ENCODE measurements around the gene KLHDC7A. TPM values are rescaled to one million over a fixed set of nuclear protein-coding genes. Genes with fewer than 3 reads are reported as not detected.

Gene KLHDC7A
- total and polyA plus RNA-seq, 11 donors = 0.05 to 0.16 (median 0.12) TPM; not detected in 8

GRCh38 chr1:18474559-18475175, 6.1 kb upstream of the KLHDC7A start:
- DNase-seq (no peak), ATAC-seq (no peak)
- 84 to 88% (median 86%) methylated on average over 10 of the region's 10 CpGs for WGBS, 4 donors
- intact Hi-C loops (cut with DNase I) = no loop called here
- Histone ChIP-seq H3K9me3 (no peaks in the 10 kb centered on the region), H3K36me3 (no peaks in the 10 kb centered on the region), H3K4me3 (no peak overlapping the region), H3K4me1 (no peaks in the 10 kb centered on the region), H3K27me3 (peaks cover 0 to 32% (median 3%) of the 10 kb centered on the region in 9 donors), H3K27ac (no peak overlapping the region)
- no peak for TF ChIP-seq POLR2A (IDR thresholded peaks at IDR 0.05)
- no peak for TF ChIP-seq CTCF (IDR thresholded peaks at IDR 0.05)

- DNase-seq (no peak), ATAC-seq (no peak)
- no peaks in the 10 kb centered on the region for H3K9me3 ChIP-seq
- intact Hi-C loops (cut with DNase I) = no loop called here
- H3K27me3 ChIP-seq = peaks cover 0 to 32% (median 3%) of the 10 kb centered on the region in 9 donors
- H3K36me3 ChIP-seq = no peaks in the 10 kb centered on the region
- WGBS, 4 donors = 65 to 67% (median 67%) methylated on average over 10 of the region's 10 CpGs
- no peak overlapping the region for H3K4me3 ChIP-seq
- no peak overlapping the region for H3K27ac ChIP-seq
- H3K4me1 ChIP-seq = peaks cover 0 to under 1% (median 0%) of the 10 kb centered on the region in 12 donors
- TF ChIP-seq CTCF (IDR thresholded peaks at IDR 0.05) = no peak
These were observed 5.4 kb upstream of the KLHDC7A start for GRCh38 chr1:18475234-18475905.

GRCh38 chr1:18479454-18479853, 1.3 kb upstream of the KLHDC7A start:
- TF ChIP-seq CTCF (IDR thresholded peaks at IDR 0.05) (no peak), POLR2A (IDR thresholded peaks at IDR 0.05) (no peak)
- no peaks in the 10 kb centered on the region for H3K36me3 ChIP-seq
- ATAC-seq = no peak
- H3K4me1 ChIP-seq = peaks cover 0 to 11% (median 0%) of the 10 kb centered on the region in 12 donors
- no peak for DNase-seq
- H3K27me3 ChIP-seq = peaks cover 0 to 39% (median 0%) of the 10 kb centered on the region in 9 donors
- intact Hi-C loops (cut with DNase I) = no loop called here
- no peaks in the 10 kb centered on the region for H3K9me3 ChIP-seq
- H3K4me3 ChIP-seq = no peak overlapping the region
- WGBS, 4 donors = 63 to 76% (median 73%) methylated on average over 8 of the region's 8 CpGs
- H3K27ac ChIP-seq = no peak overlapping the region

GRCh38 chr1:18481190-18481920, 625 bp downstream of the KLHDC7A start:
- 71 to 76% (median 73%) methylated on average over 19 to 25 of the region's 25 CpGs for WGBS, 4 donors
- Histone ChIP-seq H3K4me1 (peaks cover 0 to 11% (median 0%) of the 10 kb centered on the region in 12 donors), H3K27me3 (peaks cover 0 to 36% (median 0%) of the 10 kb centered on the region in 9 donors), H3K27ac (no peak overlapping the region), H3K4me3 (no peak overlapping the region), H3K36me3 (no peaks in the 10 kb centered on the region), H3K9me3 (no peaks in the 10 kb centered on the region)
- no peak for ATAC-seq
- DNase-seq = no peak
- TF ChIP-seq POLR2A (IDR thresholded peaks at IDR 0.05) (no peak), CTCF (IDR thresholded peaks at IDR 0.05) (no peak)
- intact Hi-C loops (cut with DNase I) = no loop called here

Data from heart left ventricle (tissue), 16 donors.